SK-N-MC (cell line): ENCODE results near the gene VAV1.

ENCODE experiments used
- EZH2 ChIP-seq: fragments of 200-600 bp; sonication (generic); IDR thresholded peaks from one replicate; pipeline ENCODE4 v1.6.1; 2017; ENCODE audit warnings: antibody characterized with exemption
- POLR2AphosphoS5 ChIP-seq: IDR thresholded peaks from 2 replicates; pipeline ENCODE4 v1.6.1; 2012; ENCODE audit warnings: mild to moderate bottlenecking, low read depth, low read length, borderline replicate concordance

- no peak for TF ChIP-seq POLR2AphosphoS5
- no peak for TF ChIP-seq EZH2
Observed at GRCh38 chr19:6808494-6808893, 36.0 kb downstream of the VAV1 start.
